T-helper 1 cell treated with Interleukin-12 subunit alpha and Interleukin-12 subunit beta and Interleukin-4 antibody, amounts not matched to agents 30 μg/mL and 1 μg/mL, for 36 hours (primary cell): ENCODE results near the gene IPO7.

ENCODE experiments used
- H3K27ac Mint-ChIP-seq: one replicate; pipeline ENCODE4 v1.8.0; 2021; ENCODE audit warnings: mild to moderate bottlenecking, mixed read lengths
- H3K27me3 Mint-ChIP-seq: one replicate; pipeline ENCODE4 v1.8.0; 2021; ENCODE audit warnings: low read depth, mixed read lengths
- H3K36me3 Mint-ChIP-seq: one replicate; pipeline ENCODE4 v1.8.0; 2021; ENCODE audit warnings: low read depth, mixed read lengths
- H3K4me1 Mint-ChIP-seq: one replicate; pipeline ENCODE4 v1.8.0; 2021; ENCODE audit warnings: low read depth, mixed read lengths
- H3K4me3 Mint-ChIP-seq: one replicate; pipeline ENCODE4 v1.8.0; 2021; ENCODE audit warnings: mild to moderate bottlenecking, moderate library complexity, mixed read lengths
- H3K9me3 Mint-ChIP-seq: one replicate; pipeline ENCODE4 v1.8.0; 2021; ENCODE audit warnings: mixed read lengths

Gene IPO7

GRCh38 chr11:9455722-9456121 is 71.3 kb downstream of the IPO7 start:
- Mint-ChIP-seq H3K27ac (no peak overlapping the region), H3K4me1 (peaks cover 5% of the 10 kb centered on the region), H3K4me3 (no peak overlapping the region), H3K27me3 (no peaks in the 10 kb centered on the region), H3K36me3 (peaks cover 17% of the 10 kb centered on the region), H3K9me3 (peaks cover 13% of the 10 kb centered on the region)

- Mint-ChIP-seq H3K27me3 (no peaks in the 10 kb centered on the region), H3K36me3 (peaks cover 14% of the 10 kb centered on the region), H3K9me3 (no peaks in the 10 kb centered on the region), H3K4me1 (peaks cover 19% of the 10 kb centered on the region), H3K27ac (peak overlapping the region; percentile 98), H3K4me3 (peak overlapping the region; percentile 98)
Observed at GRCh38 chr11:9459667-9460321, 75.3 kb downstream of the IPO7 start.

GRCh38 chr11:9460322-9461062 is 76.0 kb downstream of the IPO7 start, which contains the start of gene ZNF143:
Gene ZNF143 (plus strand): TSS chr11:9461012. CDS start chr11:9471309, 10,297 bp downstream.
- H3K4me1 Mint-ChIP-seq, result peaks cover 19% of the 10 kb centered on the region
- H3K27me3 Mint-ChIP-seq, result no peaks in the 10 kb centered on the region

GRCh38 chr11:9461063-9461759 is 76.8 kb downstream of the IPO7 start:
- Mint-ChIP-seq H3K27me3 (no peaks in the 10 kb centered on the region), H3K9me3 (no peaks in the 10 kb centered on the region), H3K36me3 (peaks cover 14% of the 10 kb centered on the region), H3K4me1 (peaks cover 19% of the 10 kb centered on the region), H3K27ac (peak overlapping the region; percentile 98), H3K4me3 (peak overlapping the region; percentile 98)

More at GRCh38 chr11:9460322-9461062, 76.0 kb downstream of the IPO7 start, which contains the start of gene ZNF143:
- Mint-ChIP-seq H3K4me3 (peak within 1 kb of the TSS; percentile 98), H3K9me3 (no peaks in the 10 kb centered on the region), H3K27ac (peak within 1 kb of the TSS; percentile 98), H3K36me3 (peaks cover 14% of the 10 kb centered on the region)

GRCh38 chr11:9461760-9462134 is 77.3 kb downstream of the IPO7 start:
- Mint-ChIP-seq H3K27me3 (no peaks in the 10 kb centered on the region), H3K36me3 (peaks cover 14% of the 10 kb centered on the region), H3K27ac (peak overlapping the region; percentile 92), H3K4me1 (peaks cover 21% of the 10 kb centered on the region), H3K9me3 (no peaks in the 10 kb centered on the region), H3K4me3 (peak overlapping the region; percentile 88)

- Mint-ChIP-seq H3K4me3 (peak overlapping the region; percentile 88), H3K4me1 (peaks cover 21% of the 10 kb centered on the region), H3K27me3 (no peaks in the 10 kb centered on the region), H3K9me3 (no peaks in the 10 kb centered on the region), H3K36me3 (peaks cover 14% of the 10 kb centered on the region), H3K27ac (peak overlapping the region; percentile 92)
Observed at GRCh38 chr11:9462172-9462799, 77.8 kb downstream of the IPO7 start.

- Mint-ChIP-seq H3K36me3 (peaks cover 17% of the 10 kb centered on the region), H3K9me3 (no peaks in the 10 kb centered on the region), H3K27me3 (no peaks in the 10 kb centered on the region), H3K4me3 (peak overlapping the region; percentile 88), H3K27ac (peak overlapping the region; percentile 90), H3K4me1 (peaks cover 24% of the 10 kb centered on the region)
Observed at GRCh38 chr11:9462806-9463537, 78.5 kb downstream of the IPO7 start.

- H3K36me3 Mint-ChIP-seq, result peaks cover 27% of the 10 kb centered on the region
- no peaks in the 10 kb centered on the region for H3K9me3 Mint-ChIP-seq
Observed at GRCh38 chr11:9470765-9471164, 86.3 kb downstream of the IPO7 start.

GRCh38 chr11:9473408-9473807 is 89.0 kb downstream of the IPO7 start:
- no peaks in the 10 kb centered on the region for H3K9me3 Mint-ChIP-seq
- H3K36me3 Mint-ChIP-seq, result peaks cover 33% of the 10 kb centered on the region
- H3K4me1 Mint-ChIP-seq, result peaks cover 2% of the 10 kb centered on the region
- no peak overlapping the region for H3K4me3 Mint-ChIP-seq
- H3K27ac Mint-ChIP-seq, result no peak overlapping the region
- no peaks in the 10 kb centered on the region for H3K27me3 Mint-ChIP-seq

More at GRCh38 chr11:9470765-9471164, 86.3 kb downstream of the IPO7 start:
- no peak overlapping the region for H3K27ac Mint-ChIP-seq
- H3K4me3 Mint-ChIP-seq, result no peak overlapping the region
- H3K27me3 Mint-ChIP-seq, result no peaks in the 10 kb centered on the region
- H3K4me1 Mint-ChIP-seq, result peaks cover 8% of the 10 kb centered on the region

GRCh38 chr11:9479899-9480298 is 95.4 kb downstream of the IPO7 start:
- no peak overlapping the region for H3K4me3 Mint-ChIP-seq
- H3K4me1 Mint-ChIP-seq, result no peaks in the 10 kb centered on the region
- no peaks in the 10 kb centered on the region for H3K27me3 Mint-ChIP-seq
- no peaks in the 10 kb centered on the region for H3K9me3 Mint-ChIP-seq
- H3K36me3 Mint-ChIP-seq, result peaks cover 32% of the 10 kb centered on the region
- no peak overlapping the region for H3K27ac Mint-ChIP-seq

GRCh38 chr11:9489080-9489765 is 104.8 kb downstream of the IPO7 start:
- Mint-ChIP-seq H3K36me3 (peaks cover 26% of the 10 kb centered on the region), H3K4me1 (peaks cover 4% of the 10 kb centered on the region), H3K27ac (no peak overlapping the region), H3K4me3 (no peak overlapping the region), H3K9me3 (no peaks in the 10 kb centered on the region), H3K27me3 (no peaks in the 10 kb centered on the region)

GRCh38 chr11:9490376-9490775 is 105.9 kb downstream of the IPO7 start:
- H3K4me3 Mint-ChIP-seq, result no peak overlapping the region
- H3K36me3 Mint-ChIP-seq, result peaks cover 30% of the 10 kb centered on the region
- peaks cover 4% of the 10 kb centered on the region for H3K4me1 Mint-ChIP-seq
- H3K9me3 Mint-ChIP-seq, result no peaks in the 10 kb centered on the region
- no peak overlapping the region for H3K27ac Mint-ChIP-seq
- H3K27me3 Mint-ChIP-seq, result no peaks in the 10 kb centered on the region

- no peaks in the 10 kb centered on the region for H3K27me3 Mint-ChIP-seq
- H3K9me3 Mint-ChIP-seq, result no peaks in the 10 kb centered on the region
- H3K36me3 Mint-ChIP-seq, result peaks cover 36% of the 10 kb centered on the region
- peaks cover 4% of the 10 kb centered on the region for H3K4me1 Mint-ChIP-seq
- H3K27ac Mint-ChIP-seq, result no peak overlapping the region
- no peak overlapping the region for H3K4me3 Mint-ChIP-seq
Observed at GRCh38 chr11:9493492-9493891, 109.0 kb downstream of the IPO7 start.
